DND-41 (cell line): ENCODE data around the gene NRXN2.
A peak's percentile ranks its signal among the peaks of the same experiment; 100 is the strongest.

Source experiments
- ATAC-seq: fragments of 200-7000 bp; cut with Tn5 transposase; 3 replicates; pipeline ENCODE4 v1.9.1; 2021; ENCODE audit warnings: low read depth; ENCODE audit not compliant: insufficient read depth
- DNase-seq: peaks from one replicate; pipeline ENCODE4 v3.0.0-alpha.2; 2020
- H2AFZ ChIP-seq: 2 replicates; pipeline ENCODE4 v1.6.0; 2012; ENCODE audit warnings: low read depth, low read length
- H3K27ac ChIP-seq: 2 replicates; pipeline ENCODE4 v1.5.1; 2012; ENCODE audit warnings: low read length, inconsistent platforms
- H3K27me3 ChIP-seq: fragments of 200-600 bp; sonication (generic); 2 replicates; pipeline ENCODE4 v1.6.0; 2012; ENCODE audit warnings: low read length, mild to moderate bottlenecking, inconsistent platforms; ENCODE audit not compliant: insufficient read depth, poor library complexity
- H3K36me3 ChIP-seq: 2 replicates; pipeline ENCODE4 v1.5.1; 2012; ENCODE audit warnings: low read length, inconsistent platforms; ENCODE audit not compliant: insufficient read depth
- H3K4me1 ChIP-seq: 2 replicates; pipeline ENCODE4 v1.5.1; 2012; ENCODE audit warnings: mild to moderate bottlenecking, low read length; ENCODE audit not compliant: insufficient read depth
- H3K4me2 ChIP-seq: 2 replicates; pipeline ENCODE4 v1.6.0; 2012; ENCODE audit warnings: mild to moderate bottlenecking, moderate library complexity, low read length, inconsistent platforms; ENCODE audit not compliant: insufficient read depth
- H3K4me3 ChIP-seq, 2 experiments: fragments of 200-600 bp in 1 of 2; shearing (Covaris generic) in 1 of 2; 2 replicates each; pipeline ENCODE4 v1.5.1; 2012 to 2016; ENCODE audit warnings: inconsistent platforms in 2 of 2, low read length in 2 of 2, mild to moderate bottlenecking in 2 of 2, low read depth in 1 of 2, moderate library complexity in 1 of 2
- H3K79me2 ChIP-seq: 2 replicates; pipeline ENCODE4 v1.6.0; 2012; ENCODE audit warnings: low read length, inconsistent platforms; ENCODE audit not compliant: insufficient read depth
- H3K9ac ChIP-seq: 2 replicates; pipeline ENCODE4 v1.6.0; 2012; ENCODE audit warnings: low read depth, mild to moderate bottlenecking, inconsistent platforms, low read length, moderate library complexity
- H3K9me3 ChIP-seq: 2 replicates; pipeline ENCODE4 v1.5.1; 2012; ENCODE audit warnings: low read length, moderate library complexity, mild to moderate bottlenecking, inconsistent platforms; ENCODE audit not compliant: insufficient read depth, severe bottlenecking
- H4K20me1 ChIP-seq: 2 replicates; pipeline ENCODE4 v1.6.0; 2012; ENCODE audit warnings: low read length; ENCODE audit not compliant: insufficient read depth
- CTCF ChIP-seq: IDR thresholded peaks from 2 replicates; pipeline ENCODE4 v1.5.1; 2012; ENCODE audit warnings: borderline replicate concordance, low read length, moderate library complexity, mild to moderate bottlenecking; ENCODE audit not compliant: poor library complexity, severe bottlenecking; ENCODE audit errors: extremely low read depth
- EZH2 ChIP-seq: IDR thresholded peaks from 3 replicates; pipeline ENCODE4 v1.6.1; 2012; ENCODE audit warnings: borderline replicate concordance, low read depth, mild to moderate bottlenecking, moderate library complexity, low read length, inconsistent platforms; ENCODE audit not compliant: severe bottlenecking

Gene NRXN2

GRCh38 chr11:64723117-64723906 is at the start of gene NRXN2:
NRXN2 (minus strand) TSS chr11:64723197; CDS start chr11:64713699, 9,498 bp downstream.
- H3K4me1 ChIP-seq, result peaks cover 13% of the 10 kb centered on the region
- TF ChIP-seq EZH2 (no peak), CTCF (peak; percentile 95)
- no peaks in the 10 kb centered on the region for H3K9me3 ChIP-seq
- peak within 1 kb of the TSS; percentile 96 for H3K4me2 ChIP-seq
- no peaks in the 10 kb centered on the region for H3K79me2 ChIP-seq
- H3K36me3 ChIP-seq, result no peaks in the 10 kb centered on the region
- peak within 1 kb of the TSS; percentile 51 to 69 for H3K4me3 ChIP-seq
- peak; percentile 98 for ATAC-seq
- peak; percentile 91 for DNase-seq
- peak within 1 kb of the TSS; percentile 90 for H2AFZ ChIP-seq
- H3K9ac ChIP-seq, result peak within 1 kb of the TSS; percentile 94
- H3K27me3 ChIP-seq, result peaks cover 5% of the 10 kb centered on the region
- H3K27ac ChIP-seq, result peak within 1 kb of the TSS; percentile 71
- 0 out of 2 replicates have a peak, but pooled peaks cover 6% of the 10 kb centered on the region for H4K20me1 ChIP-seq

- peaks cover 97% of the 10 kb centered on the region for H3K79me2 ChIP-seq
- H3K9me3 ChIP-seq, result no peaks in the 10 kb centered on the region
- no peak overlapping the region for H3K4me3 ChIP-seq
- ATAC-seq, result no peak
- no peaks in the 10 kb centered on the region for H3K27me3 ChIP-seq
- no peak overlapping the region for H3K27ac ChIP-seq
- no peak overlapping the region for H3K9ac ChIP-seq
- H3K4me2 ChIP-seq, result no peak overlapping the region
- no peak overlapping the region for H2AFZ ChIP-seq
- peaks cover 100% of the 10 kb centered on the region for H4K20me1 ChIP-seq
- peaks cover 100% of the 10 kb centered on the region for H3K36me3 ChIP-seq
- H3K4me1 ChIP-seq, result peaks cover 61% of the 10 kb centered on the region
- TF ChIP-seq CTCF (no peak), EZH2 (no peak)
- DNase-seq, result no peak
Observed at GRCh38 chr11:64772303-64773018, 49.5 kb upstream of the NRXN2 start.

GRCh38 chr11:64771861-64772260 is 48.9 kb upstream of the NRXN2 start:
- DNase-seq (no peak), ATAC-seq (no peak)
- H3K36me3 ChIP-seq, result peaks cover 100% of the 10 kb centered on the region
- H3K4me3 ChIP-seq, result no peak overlapping the region
- H3K4me1 ChIP-seq, result peaks cover 62% of the 10 kb centered on the region
- H3K4me2 ChIP-seq, result no peak overlapping the region
- peaks cover 97% of the 10 kb centered on the region for H3K79me2 ChIP-seq
- no peaks in the 10 kb centered on the region for H3K27me3 ChIP-seq
- H3K9ac ChIP-seq, result no peak overlapping the region
- no peak overlapping the region for H2AFZ ChIP-seq
- H3K9me3 ChIP-seq, result no peaks in the 10 kb centered on the region
- no peak overlapping the region for H3K27ac ChIP-seq
- peaks cover 100% of the 10 kb centered on the region for H4K20me1 ChIP-seq
- TF ChIP-seq CTCF, result no peak
- no peak for TF ChIP-seq EZH2
